GM12891 (cell line): ENCODE data around the gene CYP1B1.

Experiments used
- POLR2A ChIP-seq: IDR thresholded peaks from 2 replicates; pipeline ENCODE4 v1.6.1; 2011; ENCODE audit warnings: low read depth, low read length, control low read depth
- POLR2AphosphoS5 ChIP-seq: IDR thresholded peaks from 2 replicates; pipeline ENCODE4 v1.6.1; 2011; ENCODE audit warnings: low read depth, low read length, control low read depth
- POU2F2 ChIP-seq: IDR thresholded peaks from 2 replicates; pipeline ENCODE4 v1.6.1; 2011; ENCODE audit warnings: low read depth, mild to moderate bottlenecking, control low read depth, low read length, moderate library complexity
- SPI1 ChIP-seq: IDR thresholded peaks from 2 replicates; pipeline ENCODE4 v1.6.1; 2011; ENCODE audit warnings: low read depth, low read length, control low read depth
- TAF1 ChIP-seq: IDR thresholded peaks from 2 replicates; pipeline ENCODE4 v1.6.1; 2011; ENCODE audit warnings: low read depth, low read length, control low read depth

GRCh38 chr2:38106405-38107094 lies 30.6 kb upstream of the CYP1B1 start:
- TF ChIP-seq POLR2AphosphoS5 (no peak), POLR2A (no peak), TAF1 (0 out of 2 replicates have a peak, but pooled peaks have one; percentile 16), SPI1 (no peak), POU2F2 (no peak)
